ENCODE measurements around the gene DLEU7. TPM values are rescaled to one million over a fixed set of nuclear protein-coding genes. Genes with fewer than 3 reads are reported as not detected.

DLEU7 gene
- total RNA-seq, 4 donors from 2014 or later: 0.24 TPM; not detected in 3

- TF ChIP-seq, protein P1, sequence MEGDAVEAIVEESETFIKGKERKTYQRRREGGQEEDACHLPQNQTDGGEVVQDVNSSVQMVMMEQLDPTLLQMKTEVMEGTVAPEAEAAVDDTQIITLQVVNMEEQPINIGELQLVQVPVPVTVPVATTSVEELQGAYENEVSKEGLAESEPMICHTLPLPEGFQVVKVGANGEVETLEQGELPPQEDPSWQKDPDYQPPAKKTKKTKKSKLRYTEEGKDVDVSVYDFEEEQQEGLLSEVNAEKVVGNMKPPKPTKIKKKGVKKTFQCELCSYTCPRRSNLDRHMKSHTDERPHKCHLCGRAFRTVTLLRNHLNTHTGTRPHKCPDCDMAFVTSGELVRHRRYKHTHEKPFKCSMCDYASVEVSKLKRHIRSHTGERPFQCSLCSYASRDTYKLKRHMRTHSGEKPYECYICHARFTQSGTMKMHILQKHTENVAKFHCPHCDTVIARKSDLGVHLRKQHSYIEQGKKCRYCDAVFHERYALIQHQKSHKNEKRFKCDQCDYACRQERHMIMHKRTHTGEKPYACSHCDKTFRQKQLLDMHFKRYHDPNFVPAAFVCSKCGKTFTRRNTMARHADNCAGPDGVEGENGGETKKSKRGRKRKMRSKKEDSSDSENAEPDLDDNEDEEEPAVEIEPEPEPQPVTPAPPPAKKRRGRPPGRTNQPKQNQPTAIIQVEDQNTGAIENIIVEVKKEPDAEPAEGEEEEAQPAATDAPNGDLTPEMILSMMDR (IDR thresholded peaks at IDR 0.05 in 4 of 5, conservative IDR thresholded peaks at IDR 0.05 in 1 of 5): no peak
- H3K9me3 ChIP-seq: no peaks in the 10 kb centered on the region
- in situ Hi-C loops (cut with MboI; ENCODE audit: low sequenced_read_pairs in 4 of 4): loop anchor here in 2 of 4 donors (25.0 kb wide), 2 partner anchors 824 to 849 kb away; partner anchors contain the start of gene TRIM13 (in 1 of the 2)
- H3K27ac ChIP-seq: no peak overlapping the region
- no peak for ATAC-seq
- H3K27me3 ChIP-seq: no peaks in the 10 kb centered on the region
- DNase-seq: no peak
- peaks cover 0 to 5% of the 10 kb centered on the region in 2 donors for H3K4me1 ChIP-seq
- no peak overlapping the region for H3K4me3 ChIP-seq
- intact Hi-C loops (cut with DNase I; ENCODE audit: low total_unique reads): no loop called here
- no peaks in the 10 kb centered on the region for H3K36me3 ChIP-seq
Observed at GRCh38 chr13:50810998-50811397, 32.5 kb downstream of the DLEU7 start.

GRCh38 chr13:50810468-50810867, 33.0 kb downstream of the DLEU7 start:
- Histone ChIP-seq H3K4me1 (peaks cover 0 to 5% of the 10 kb centered on the region in 2 donors), H3K4me3 (no peak overlapping the region), H3K9me3 (no peaks in the 10 kb centered on the region), H3K27ac (no peak overlapping the region), H3K36me3 (no peaks in the 10 kb centered on the region), H3K27me3 (no peaks in the 10 kb centered on the region)
- no peak for TF ChIP-seq POLR2A (IDR thresholded peaks at IDR 0.05)
- TF ChIP-seq, protein P1 (IDR thresholded peaks at IDR 0.05 in 4 of 5, conservative IDR thresholded peaks at IDR 0.05 in 1 of 5): no peak
- ATAC-seq (no peak), DNase-seq (no peak)
- in situ Hi-C loops (cut with MboI; ENCODE audit: low sequenced_read_pairs in 4 of 4): loop anchor here in 2 of 4 donors (25.0 kb wide), 2 partner anchors 823 to 848 kb away; partner anchors contain the start of gene TRIM13 (in 1 of the 2)
- intact Hi-C loops (cut with DNase I; ENCODE audit: low total_unique reads): no loop called here

GRCh38 chr13:50809133-50810090, 34.1 kb downstream of the DLEU7 start:
- in situ Hi-C loops (cut with MboI; ENCODE audit: low sequenced_read_pairs in 4 of 4): loop anchor here (10.0 to 25.0 kb wide), 3 partner anchors 822 to 847 kb away; partner anchors contain the start of gene TRIM13 (in 1 of the 4)

GRCh38 chr13:50805805-50806204, 37.7 kb downstream of the DLEU7 start:
- TF ChIP-seq, protein P1 (IDR thresholded peaks at IDR 0.05 in 4 of 5, conservative IDR thresholded peaks at IDR 0.05 in 1 of 5): no peak
- TF ChIP-seq POLR2A (IDR thresholded peaks at IDR 0.05): no peak
- no peak for DNase-seq
- intact Hi-C loops (cut with DNase I; ENCODE audit: low total_unique reads): loop anchor here (10.0 kb wide), 1 partner anchor 271 kb away; no protein-coding TSS in a partner anchor

More at GRCh38 chr13:50809133-50810090, 34.1 kb downstream of the DLEU7 start:
- Histone ChIP-seq H3K4me1 (peaks cover 0 to 5% of the 10 kb centered on the region in 2 donors), H3K27me3 (no peaks in the 10 kb centered on the region), H3K9me3 (no peaks in the 10 kb centered on the region), H3K4me3 (no peak overlapping the region), H3K36me3 (no peaks in the 10 kb centered on the region), H3K27ac (no peak overlapping the region)
- intact Hi-C loops (cut with DNase I; ENCODE audit: low total_unique reads): loop anchor here (10.0 kb wide), 1 partner anchor 275 kb away; no protein-coding TSS in a partner anchor
- ATAC-seq: peak in 1 of 2 donors; percentile 33
- TF ChIP-seq POLR2A (IDR thresholded peaks at IDR 0.05): no peak
- TF ChIP-seq, protein P1 (IDR thresholded peaks at IDR 0.05 in 4 of 5, conservative IDR thresholded peaks at IDR 0.05 in 1 of 5): no peak
- no peak for DNase-seq

More at GRCh38 chr13:50805805-50806204, 37.7 kb downstream of the DLEU7 start:
- Histone ChIP-seq H3K27me3 (no peaks in the 10 kb centered on the region), H3K27ac (no peak overlapping the region), H3K36me3 (no peaks in the 10 kb centered on the region), H3K4me3 (no peak overlapping the region), H3K9me3 (no peaks in the 10 kb centered on the region), H3K4me1 (peaks cover 0 to 8% of the 10 kb centered on the region in 2 donors)
- in situ Hi-C loops (cut with MboI; ENCODE audit: low sequenced_read_pairs in 4 of 4): loop anchor here (10.0 to 25.0 kb wide), 3 partner anchors 819 to 844 kb away; partner anchors contain the start of gene TRIM13 (in 1 of the 4)
- ATAC-seq: no peak
